ENCODE data around the gene GID8.

The GID8 gene

DNA sequence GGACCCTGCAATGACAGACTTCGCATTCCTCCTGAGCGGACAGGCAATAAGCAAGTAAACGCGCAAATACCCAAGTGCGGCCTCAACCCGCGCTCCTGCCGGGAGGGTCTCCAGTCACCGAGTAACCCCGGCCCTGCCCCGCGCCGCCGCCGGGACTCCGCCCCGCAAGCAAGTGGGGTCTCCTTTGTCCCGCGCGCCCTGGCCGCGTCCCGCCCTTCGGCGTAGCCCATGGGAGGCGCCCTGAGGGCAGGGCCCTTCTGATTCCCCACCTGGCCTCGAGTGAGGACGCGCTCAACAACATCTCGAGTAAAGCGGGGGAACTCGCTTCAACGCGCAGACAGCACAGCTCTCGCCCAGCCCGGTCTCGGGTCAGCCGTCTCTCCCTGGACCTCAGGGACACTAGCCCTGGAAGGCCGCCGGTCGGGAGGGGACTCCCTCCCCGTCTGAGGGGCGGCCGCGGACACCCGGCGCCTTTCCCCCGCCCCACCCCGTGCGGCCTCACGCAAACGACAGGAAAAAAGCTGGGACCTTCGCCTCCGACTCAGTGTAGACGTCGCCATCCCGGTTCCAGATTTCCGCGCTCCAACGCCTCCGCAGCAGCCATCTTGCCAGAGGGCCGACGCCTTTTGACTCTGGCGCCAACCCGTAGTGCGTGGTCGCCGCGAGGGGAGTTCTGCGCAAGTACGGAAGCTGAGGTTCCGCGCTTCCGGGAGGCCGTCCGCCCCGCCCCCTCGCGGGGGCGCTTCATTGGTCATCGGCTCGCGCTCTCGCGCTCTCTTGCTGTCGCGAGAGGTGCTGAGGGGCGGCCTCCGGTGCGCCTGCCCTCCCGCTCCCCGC lies 461 bp upstream of the GID8 start:
- TF ChIP-seq, protein P1, sequence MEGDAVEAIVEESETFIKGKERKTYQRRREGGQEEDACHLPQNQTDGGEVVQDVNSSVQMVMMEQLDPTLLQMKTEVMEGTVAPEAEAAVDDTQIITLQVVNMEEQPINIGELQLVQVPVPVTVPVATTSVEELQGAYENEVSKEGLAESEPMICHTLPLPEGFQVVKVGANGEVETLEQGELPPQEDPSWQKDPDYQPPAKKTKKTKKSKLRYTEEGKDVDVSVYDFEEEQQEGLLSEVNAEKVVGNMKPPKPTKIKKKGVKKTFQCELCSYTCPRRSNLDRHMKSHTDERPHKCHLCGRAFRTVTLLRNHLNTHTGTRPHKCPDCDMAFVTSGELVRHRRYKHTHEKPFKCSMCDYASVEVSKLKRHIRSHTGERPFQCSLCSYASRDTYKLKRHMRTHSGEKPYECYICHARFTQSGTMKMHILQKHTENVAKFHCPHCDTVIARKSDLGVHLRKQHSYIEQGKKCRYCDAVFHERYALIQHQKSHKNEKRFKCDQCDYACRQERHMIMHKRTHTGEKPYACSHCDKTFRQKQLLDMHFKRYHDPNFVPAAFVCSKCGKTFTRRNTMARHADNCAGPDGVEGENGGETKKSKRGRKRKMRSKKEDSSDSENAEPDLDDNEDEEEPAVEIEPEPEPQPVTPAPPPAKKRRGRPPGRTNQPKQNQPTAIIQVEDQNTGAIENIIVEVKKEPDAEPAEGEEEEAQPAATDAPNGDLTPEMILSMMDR (IDR thresholded peaks at IDR 0.05; ENCODE audit: low read depth, low read length), result no peak
- H3K4me3 ChIP-seq (ENCODE audit: low read depth, low read length), result peak overlapping the region; percentile 95

DNA sequence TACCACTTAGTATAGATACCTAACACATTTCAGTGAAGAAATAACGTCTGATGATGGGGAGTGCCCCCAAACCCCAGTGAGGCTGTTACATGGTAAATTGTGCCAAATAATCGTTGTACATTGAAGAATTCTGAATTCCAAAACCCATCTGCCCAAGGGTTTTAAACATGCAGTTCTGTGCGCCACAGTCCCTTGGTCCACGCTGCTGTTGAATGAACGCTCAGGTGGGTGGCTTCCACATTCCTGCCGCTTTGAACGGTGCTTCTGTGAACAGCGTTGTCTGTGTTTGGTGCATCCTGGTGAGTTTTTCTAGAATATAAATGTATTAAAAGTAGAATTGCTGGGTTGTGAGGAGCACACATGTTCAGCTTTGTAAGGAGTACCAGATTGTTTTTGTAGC lies 2.9 kb downstream of the GID8 start:
- H3K4me3 ChIP-seq (ENCODE audit: low read depth, low read length), result no peak overlapping the region
- TF ChIP-seq, protein P1 (IDR thresholded peaks at IDR 0.05; ENCODE audit: low read depth, low read length), result no peak

DNA sequence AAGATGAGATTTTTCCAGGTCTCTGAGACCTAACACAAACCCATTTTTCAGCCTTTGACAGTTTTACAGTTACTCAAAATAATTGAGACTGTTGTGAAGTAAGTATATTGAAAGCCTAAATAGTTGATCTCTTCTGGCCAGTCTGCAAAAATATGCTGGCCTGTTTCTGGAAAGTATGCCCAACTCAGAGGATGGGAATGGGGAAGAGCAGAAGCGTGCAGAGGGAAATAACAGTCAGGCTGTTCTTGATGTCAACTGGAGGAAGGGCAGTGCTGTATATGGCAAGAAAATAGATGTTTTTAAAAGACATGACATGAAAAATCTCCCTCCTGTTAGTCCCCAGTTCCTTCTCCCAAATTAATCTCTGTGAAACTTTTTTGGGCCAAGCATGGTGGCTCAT lies 3.8 kb downstream of the GID8 start:
- H3K4me3 ChIP-seq (ENCODE audit: low read depth, low read length), result no peak overlapping the region
- TF ChIP-seq, protein P1 (IDR thresholded peaks at IDR 0.05; ENCODE audit: low read depth, low read length), result no peak

DNA sequence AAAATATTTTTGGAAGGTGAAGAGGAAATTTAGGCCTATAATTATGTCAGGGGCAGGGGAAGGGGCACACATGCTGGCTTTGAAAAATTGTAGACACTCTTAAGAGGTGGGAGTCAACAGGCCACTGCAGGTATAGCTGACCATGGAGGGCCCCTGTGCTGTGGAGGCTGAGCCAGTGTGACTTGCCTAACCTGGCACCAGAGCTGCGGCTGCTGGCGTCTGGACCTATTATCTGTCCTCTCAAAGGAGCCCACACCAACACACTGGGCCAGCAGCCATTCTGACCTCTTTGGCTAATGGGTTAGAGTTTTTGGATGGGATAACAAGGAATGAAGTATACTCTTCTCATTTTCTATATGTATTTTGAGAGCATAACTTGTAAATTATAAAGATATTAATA lies 4.5 kb downstream of the GID8 start:
- TF ChIP-seq, protein P1 (IDR thresholded peaks at IDR 0.05; ENCODE audit: low read depth, low read length), result no peak
- no peak overlapping the region for H3K4me3 ChIP-seq (ENCODE audit: low read depth, low read length)

DNA sequence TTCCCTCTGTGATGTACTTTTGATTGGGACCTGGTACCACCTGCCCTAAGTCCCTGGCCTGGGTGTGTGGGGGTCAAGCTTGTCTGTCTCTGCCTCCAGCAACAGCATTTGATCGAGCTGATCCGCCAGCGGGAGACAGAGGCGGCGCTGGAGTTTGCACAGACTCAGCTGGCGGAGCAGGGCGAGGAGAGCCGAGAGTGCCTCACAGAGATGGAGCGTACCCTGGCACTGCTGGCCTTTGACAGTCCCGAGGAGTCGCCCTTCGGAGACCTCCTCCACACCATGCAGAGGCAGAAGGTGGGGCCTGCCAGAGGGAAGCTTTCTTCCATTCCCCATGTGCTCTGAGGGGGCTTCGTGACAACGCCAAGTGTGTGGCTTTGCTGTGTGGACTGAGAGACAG lies 5.4 kb downstream of the GID8 start:
- H3K4me3 ChIP-seq (ENCODE audit: low read depth, low read length), result no peak overlapping the region
- TF ChIP-seq, protein P1 (IDR thresholded peaks at IDR 0.05; ENCODE audit: low read depth, low read length), result no peak

DNA sequence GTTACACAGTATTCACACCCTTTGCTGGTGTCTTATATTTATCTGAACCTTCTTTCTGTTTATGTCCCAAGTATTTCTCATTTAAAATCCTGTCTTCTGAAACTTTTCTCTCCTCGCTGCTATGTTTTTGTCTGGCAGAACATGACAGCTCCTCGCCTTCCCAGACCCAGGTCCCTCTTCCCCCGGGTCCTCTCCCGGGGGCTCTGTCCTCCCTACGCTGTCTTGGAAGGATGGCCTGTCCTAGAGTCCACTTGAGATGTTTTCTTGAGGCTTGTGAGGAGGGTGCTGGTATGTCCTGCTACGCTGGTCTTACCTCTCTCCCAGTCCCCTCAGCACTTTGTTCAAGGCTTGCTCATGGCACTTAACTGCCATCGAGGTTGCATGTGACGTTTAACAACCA lies 6.2 kb downstream of the GID8 start:
- H3K4me3 ChIP-seq (ENCODE audit: low read depth, low read length), result no peak overlapping the region
- TF ChIP-seq, protein P1 (IDR thresholded peaks at IDR 0.05; ENCODE audit: low read depth, low read length), result no peak

DNA sequence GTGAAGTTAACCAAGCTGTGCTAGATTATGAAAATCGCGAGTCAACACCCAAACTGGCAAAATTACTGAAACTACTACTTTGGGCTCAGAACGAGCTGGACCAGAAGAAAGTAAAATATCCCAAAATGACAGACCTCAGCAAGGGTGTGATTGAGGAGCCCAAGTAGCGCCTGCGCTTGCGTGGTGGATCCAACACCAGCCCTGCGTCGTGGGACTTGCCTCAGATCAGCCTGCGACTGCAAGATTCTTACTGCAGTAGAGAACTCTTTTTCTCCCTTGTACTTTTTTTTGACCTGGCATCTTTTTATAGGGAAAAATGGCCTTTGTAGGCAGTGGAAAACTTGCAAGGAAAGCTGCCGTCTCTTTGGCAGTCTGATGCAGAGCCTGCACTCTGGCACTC lies 6.8 kb downstream of the GID8 start:
- H3K4me3 ChIP-seq (ENCODE audit: low read depth, low read length), result no peak overlapping the region
- TF ChIP-seq, protein P1 (IDR thresholded peaks at IDR 0.05; ENCODE audit: low read depth, low read length), result no peak
